Measurements from ENCODE around the gene ERP44.

The ERP44 gene

DNA sequence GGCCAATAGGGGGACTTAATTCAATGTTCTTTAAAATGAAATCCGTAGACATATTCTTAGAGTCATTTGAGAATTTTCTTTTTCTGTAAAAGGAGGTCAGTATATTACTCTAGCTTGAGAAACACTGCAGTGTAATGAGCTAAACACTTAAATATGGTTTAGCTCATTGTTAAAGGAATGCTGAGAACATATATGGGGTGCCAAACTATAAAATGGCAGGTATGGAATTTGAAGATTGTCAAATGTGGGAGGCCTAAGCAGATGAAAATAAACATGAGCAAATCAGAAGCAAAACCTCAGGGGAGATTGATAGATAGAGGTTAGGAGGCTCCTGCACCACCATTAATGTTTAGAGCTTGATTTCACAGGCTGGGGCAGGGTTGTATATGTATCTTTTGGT lies 134.5 kb downstream of the ERP44 start:
- FAIRE-seq: no peak
- TF ChIP-seq, protein P1, sequence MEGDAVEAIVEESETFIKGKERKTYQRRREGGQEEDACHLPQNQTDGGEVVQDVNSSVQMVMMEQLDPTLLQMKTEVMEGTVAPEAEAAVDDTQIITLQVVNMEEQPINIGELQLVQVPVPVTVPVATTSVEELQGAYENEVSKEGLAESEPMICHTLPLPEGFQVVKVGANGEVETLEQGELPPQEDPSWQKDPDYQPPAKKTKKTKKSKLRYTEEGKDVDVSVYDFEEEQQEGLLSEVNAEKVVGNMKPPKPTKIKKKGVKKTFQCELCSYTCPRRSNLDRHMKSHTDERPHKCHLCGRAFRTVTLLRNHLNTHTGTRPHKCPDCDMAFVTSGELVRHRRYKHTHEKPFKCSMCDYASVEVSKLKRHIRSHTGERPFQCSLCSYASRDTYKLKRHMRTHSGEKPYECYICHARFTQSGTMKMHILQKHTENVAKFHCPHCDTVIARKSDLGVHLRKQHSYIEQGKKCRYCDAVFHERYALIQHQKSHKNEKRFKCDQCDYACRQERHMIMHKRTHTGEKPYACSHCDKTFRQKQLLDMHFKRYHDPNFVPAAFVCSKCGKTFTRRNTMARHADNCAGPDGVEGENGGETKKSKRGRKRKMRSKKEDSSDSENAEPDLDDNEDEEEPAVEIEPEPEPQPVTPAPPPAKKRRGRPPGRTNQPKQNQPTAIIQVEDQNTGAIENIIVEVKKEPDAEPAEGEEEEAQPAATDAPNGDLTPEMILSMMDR (IDR thresholded peaks at IDR 0.05; ENCODE audit: insufficient read depth, missing control alignments): no peak
- DNase-seq (ENCODE audit: insufficient read length, low spot score): no peak

DNA sequence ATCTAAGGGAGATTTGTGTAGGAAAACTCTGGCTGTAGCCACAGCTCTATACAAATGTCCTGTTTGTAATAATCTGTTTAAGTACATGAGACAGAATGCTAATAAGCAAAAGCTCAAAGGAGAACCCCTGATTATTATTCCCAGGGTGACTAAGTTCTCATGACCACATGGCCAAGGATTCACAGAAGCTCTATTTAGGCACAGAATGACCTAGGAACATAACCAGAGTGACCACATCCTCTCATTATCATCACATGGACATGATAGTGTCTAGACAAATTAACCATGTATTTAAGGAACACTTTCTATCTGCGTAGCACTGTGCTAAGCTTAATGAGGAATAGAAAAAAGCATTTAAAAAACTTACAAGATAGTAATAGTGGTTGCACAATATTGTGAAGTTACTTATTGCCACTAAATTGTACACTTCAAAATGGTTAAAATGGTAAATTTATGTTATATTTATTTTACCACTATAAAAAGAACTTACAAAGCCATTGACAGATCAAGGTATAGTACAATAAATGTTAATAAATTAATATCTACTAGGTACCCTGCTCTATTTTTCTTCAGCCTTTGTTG lies 136.0 kb downstream of the ERP44 start:
- TF ChIP-seq, protein P1 (IDR thresholded peaks at IDR 0.05; ENCODE audit: insufficient read depth, missing control alignments): no peak
- no peak for DNase-seq (ENCODE audit: insufficient read length, low spot score)
- no peak for FAIRE-seq

DNA sequence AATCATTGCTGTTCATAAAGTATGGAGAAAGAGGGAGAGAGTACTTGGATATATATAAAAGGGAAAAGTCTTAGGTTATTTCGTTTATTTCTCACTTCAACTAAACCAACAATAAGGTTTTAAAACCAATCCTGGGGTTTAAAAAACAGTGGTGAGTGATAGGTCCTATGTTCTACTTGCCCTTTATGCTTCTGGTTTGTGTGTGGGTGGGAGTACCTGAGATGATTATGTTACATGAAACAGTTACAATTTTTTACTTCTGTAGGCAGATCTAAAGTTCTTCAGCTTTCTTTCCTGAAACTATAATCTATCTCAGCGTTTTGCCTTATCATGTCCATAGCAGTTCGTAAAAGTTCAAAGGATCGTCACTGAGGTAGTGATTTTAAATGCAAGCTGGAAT lies 143.2 kb downstream of the ERP44 start:
- DNase-seq (ENCODE audit: insufficient read length, low spot score) (no peak), FAIRE-seq (no peak)
- TF ChIP-seq, protein P1 (IDR thresholded peaks at IDR 0.05; ENCODE audit: insufficient read depth, missing control alignments): no peak

DNA sequence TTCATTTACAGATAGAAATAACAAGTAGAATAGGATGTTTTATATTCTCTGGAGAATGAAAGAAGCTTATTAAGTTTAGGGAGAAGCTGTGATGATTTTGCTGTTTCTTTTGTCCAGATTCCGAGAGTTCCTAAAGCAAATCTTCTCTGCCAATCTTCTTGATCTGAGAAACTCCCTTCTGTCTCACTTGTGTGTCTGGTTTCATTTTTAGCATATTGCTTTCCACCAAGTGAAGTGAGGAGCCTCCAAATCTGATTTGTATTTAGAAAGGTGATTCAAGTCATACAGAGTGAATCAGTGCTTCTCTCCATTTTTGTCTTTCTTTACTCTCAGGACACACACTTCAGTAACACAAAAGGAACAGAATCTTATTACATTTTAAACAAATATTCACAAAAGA lies 144.0 kb downstream of the ERP44 start:
- TF ChIP-seq, protein P1 (IDR thresholded peaks at IDR 0.05; ENCODE audit: insufficient read depth, missing control alignments): no peak
- DNase-seq (ENCODE audit: insufficient read length, low spot score): no peak
- no peak for FAIRE-seq

DNA sequence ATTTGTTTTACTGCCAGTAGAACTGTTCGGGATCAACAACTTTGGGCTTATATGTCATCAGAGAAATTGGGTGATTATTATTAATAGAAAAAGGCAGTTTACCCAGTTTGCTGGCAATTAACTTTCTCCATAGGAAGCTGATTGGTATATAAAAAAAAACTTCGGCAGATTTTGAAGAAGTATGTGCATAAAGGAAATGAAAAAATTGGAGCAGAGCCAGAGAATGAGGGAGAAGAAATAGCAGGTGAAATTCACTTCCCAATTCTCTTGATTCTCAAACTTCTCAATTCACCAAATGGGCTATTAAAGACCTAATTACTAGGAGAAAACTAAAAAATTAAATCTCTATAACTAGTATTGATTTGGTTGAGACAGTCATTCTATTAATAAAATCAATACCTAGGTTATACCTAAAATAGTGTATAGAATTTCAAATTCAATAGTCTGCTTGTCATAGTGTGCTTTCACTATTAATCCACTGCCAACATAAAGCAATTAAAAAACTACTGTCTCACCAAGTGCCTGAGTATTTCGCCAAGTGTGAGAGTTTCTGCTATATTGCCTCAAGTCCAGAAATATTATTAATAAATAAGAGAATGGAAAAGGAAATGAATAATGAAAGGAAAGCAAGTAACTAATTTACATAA lies 144.8 kb downstream of the ERP44 start:
- FAIRE-seq (no peak), DNase-seq (ENCODE audit: insufficient read length, low spot score) (no peak)
- TF ChIP-seq, protein P1 (IDR thresholded peaks at IDR 0.05; ENCODE audit: insufficient read depth, missing control alignments): no peak

DNA sequence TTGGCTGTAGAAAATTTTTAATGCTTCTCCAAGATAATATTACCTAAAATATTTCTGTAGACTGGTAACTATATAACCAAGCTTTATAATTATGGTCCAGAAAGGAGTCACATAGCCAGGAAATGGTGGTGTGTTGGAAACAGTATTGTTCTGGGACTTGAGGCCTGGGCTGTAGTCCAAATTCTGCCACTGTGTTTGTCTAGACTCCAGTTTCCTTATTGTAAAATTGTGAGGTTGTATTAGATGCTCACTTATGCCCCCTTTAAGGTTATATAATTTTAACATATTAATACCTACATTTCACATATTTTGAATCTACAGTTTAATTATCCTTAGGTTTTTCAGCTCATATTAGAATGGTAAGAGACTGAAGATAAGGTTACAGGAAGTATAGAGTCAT lies 149.9 kb downstream of the ERP44 start:
- FAIRE-seq (no peak), DNase-seq (ENCODE audit: insufficient read length, low spot score) (no peak)
- TF ChIP-seq, protein P1 (IDR thresholded peaks at IDR 0.05; ENCODE audit: insufficient read depth, missing control alignments): no peak

DNA sequence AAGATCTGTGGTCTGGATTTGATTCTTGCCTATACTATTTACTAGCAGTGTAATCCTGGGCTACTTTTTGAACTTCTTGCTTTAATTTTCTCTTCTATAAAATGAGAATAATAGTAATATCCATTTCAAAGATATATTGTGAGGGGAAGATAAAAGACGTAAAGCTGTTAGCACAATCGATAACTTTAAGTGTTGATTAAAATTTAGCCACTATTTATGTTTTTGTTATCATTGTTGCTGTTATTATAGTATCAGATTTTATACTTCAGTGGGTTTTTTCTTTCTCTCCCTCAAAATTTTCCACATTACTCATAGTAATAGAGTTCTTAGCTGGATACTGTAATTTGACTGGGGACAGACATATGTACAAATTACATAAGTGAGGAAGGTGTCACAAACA lies 150.3 kb downstream of the ERP44 start:
- DNase-seq (ENCODE audit: insufficient read length, low spot score) (no peak), FAIRE-seq (no peak)
- TF ChIP-seq, protein P1 (IDR thresholded peaks at IDR 0.05; ENCODE audit: insufficient read depth, missing control alignments): no peak
